GM12872 (cell line): ENCODE measurements around the gene MAP3K2.

Experiments
- CTCF ChIP-seq: IDR thresholded peaks from 3 replicates; pipeline ENCODE4 v1.5.1; 2011; ENCODE audit warnings: low read depth, mild to moderate bottlenecking, low read length, moderate library complexity; ENCODE audit not compliant: insufficient read depth

MAP3K2 gene

GRCh38 chr2:127398239-127398590, 10.4 kb upstream of the MAP3K2 start:
- TF ChIP-seq CTCF = no peak

- TF ChIP-seq CTCF = no peak
Measured at GRCh38 chr2:127397568-127398238, 9.9 kb upstream of the MAP3K2 start.

GRCh38 chr2:127394492-127394891, 6.7 kb upstream of the MAP3K2 start:
- no peak for TF ChIP-seq CTCF

- TF ChIP-seq CTCF = no peak
Measured at GRCh38 chr2:127392828-127393578, 5.2 kb upstream of the MAP3K2 start.

- no peak for TF ChIP-seq CTCF
Measured at GRCh38 chr2:127392133-127392827, 4.5 kb upstream of the MAP3K2 start.

- no peak for TF ChIP-seq CTCF
Measured at GRCh38 chr2:127389778-127390435, 2.1 kb upstream of the MAP3K2 start.
